ENCODE data around the gene GBX2. TPM values are rescaled to one million over a fixed set of nuclear protein-coding genes. Genes with fewer than 3 reads are reported as not detected.

The GBX2 gene
- total and polyA plus RNA-seq, 2 of the 13 experiments (the other 11 are each of a cell fraction or from before 2014, with no cell fraction given): not detected

GRCh38 chr2:236167297-236168109 is 683 bp downstream of the GBX2 start (continued):
- TF ChIP-seq CREM (IDR thresholded peaks at IDR 0.05): no peak
- no peak for TF ChIP-seq CREM (CRISPR knock-in tag; IDR thresholded peaks at IDR 0.05)
- no peak for TF ChIP-seq ZMYM4 (CRISPR knock-in tag; IDR thresholded peaks at IDR 0.05)
- no peak for TF ChIP-seq ZBTB3 (CRISPR knock-in tag; IDR thresholded peaks at IDR 0.05; ENCODE audit: borderline replicate concordance, low read depth)
- TF ChIP-seq MAX (IDR thresholded peaks at IDR 0.05): peak; percentile 73
- no peak for TF ChIP-seq ZBTB42 (CRISPR knock-in tag; IDR thresholded peaks at IDR 0.05)
- TF ChIP-seq HHEX (CRISPR knock-in tag; IDR thresholded peaks at IDR 0.05): no peak
- peak; percentile 64; the same call in 1 of the 2 replicates for TF ChIP-seq ZNF691 (CRISPR knock-in tag; IDR thresholded peaks at IDR 0.05; ENCODE audit: borderline replicate concordance, low read depth)
- TF ChIP-seq ISL2 (CRISPR knock-in tag; IDR thresholded peaks at IDR 0.05): no peak
- no peak for TF ChIP-seq KDM1A (CRISPR knock-in tag; IDR thresholded peaks at IDR 0.05)
- TF ChIP-seq TEAD3 (CRISPR knock-in tag; optimal IDR thresholded peaks at IDR 0.05; ENCODE audit: borderline replicate concordance): no peak
- TF ChIP-seq HNF4G (IDR thresholded peaks at IDR 0.05; ENCODE audit: borderline replicate concordance, low read depth, low read length): no peak
- TF ChIP-seq HNF4G (CRISPR knock-in tag; IDR thresholded peaks at IDR 0.05; ENCODE audit: borderline replicate concordance, low read depth): 0 out of 2 replicates have a peak, but pooled peaks have one; percentile 16
- no peak for TF ChIP-seq MEF2D (CRISPR knock-in tag; IDR thresholded peaks at IDR 0.05)
- TF ChIP-seq PAX8 (CRISPR knock-in tag; IDR thresholded peaks at IDR 0.05; ENCODE audit: borderline replicate concordance): peak; percentile 81; the same call in 1 of the 2 replicates
- no peak for TF ChIP-seq NONO (IDR thresholded peaks at IDR 0.05)
- TF ChIP-seq NONO (CRISPR knock-in tag; conservative IDR thresholded peaks at IDR 0.05): no peak
- TF ChIP-seq ZNF142 (CRISPR knock-in tag; IDR thresholded peaks at IDR 0.05): peak; percentile 91
- peak; percentile 12; the same call in 1 of the 2 replicates for TF ChIP-seq HES4 (CRISPR knock-in tag; IDR thresholded peaks at IDR 0.05; ENCODE audit: borderline replicate concordance)
- no peak for TF ChIP-seq PRDM10 (CRISPR knock-in tag; IDR thresholded peaks at IDR 0.05; ENCODE audit: low read depth)
